ENCODE results near the gene ANK2.

- TF ChIP-seq CTCF (conservative IDR thresholded peaks at IDR 0.05; ENCODE audit: low read length), result no peak
- no peak for TF ChIP-seq EZH2phosphoT487 (IDR thresholded peaks at IDR 0.05; ENCODE audit: borderline replicate concordance, low read depth, low read length)
These were observed 45.6 kb upstream of the ANK2 start for GRCh38 chr4:113003841-113004240.
